ENCODE data around the gene FRMPD4.
A peak's percentile ranks its signal among the peaks of the same experiment; 100 is the strongest.

FRMPD4 gene

GRCh38 chrX:12685541-12685940, 547.3 kb downstream of the FRMPD4 start:
- no peak for FAIRE-seq

GRCh38 chrX:12686331-12686730, 548.1 kb downstream of the FRMPD4 start:
- FAIRE-seq = no peak

GRCh38 chrX:12690646-12691045, 552.4 kb downstream of the FRMPD4 start:
- no peak for FAIRE-seq

GRCh38 chrX:12693754-12694153, 555.5 kb downstream of the FRMPD4 start:
- FAIRE-seq = no peak

- FAIRE-seq = no peak
Observed at GRCh38 chrX:12700745-12701144, 562.5 kb downstream of the FRMPD4 start.

DNA sequence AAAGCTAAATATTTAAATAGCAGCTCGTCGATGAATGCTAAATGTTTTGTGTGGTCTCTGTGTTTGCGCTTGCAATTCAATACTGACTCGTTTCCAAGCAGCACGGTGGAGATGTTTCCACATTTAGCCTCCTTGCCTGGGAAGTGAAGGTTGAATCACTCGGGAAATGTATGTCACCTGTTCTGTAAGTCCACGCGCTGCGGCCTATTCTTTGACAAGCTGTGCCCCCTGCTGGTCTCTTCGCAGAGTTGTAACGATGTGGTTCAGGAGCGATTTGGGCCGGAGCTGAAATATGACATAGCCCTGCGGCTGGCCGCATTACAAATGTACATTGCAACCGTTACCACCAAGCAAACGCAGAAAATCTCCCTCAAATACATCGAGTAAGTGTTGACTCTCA, 563.4 kb downstream of the FRMPD4 start:
- FAIRE-seq = no peak

GRCh38 chrX:12702509-12703091, 564.3 kb downstream of the FRMPD4 start:
- FAIRE-seq = no peak

DNA sequence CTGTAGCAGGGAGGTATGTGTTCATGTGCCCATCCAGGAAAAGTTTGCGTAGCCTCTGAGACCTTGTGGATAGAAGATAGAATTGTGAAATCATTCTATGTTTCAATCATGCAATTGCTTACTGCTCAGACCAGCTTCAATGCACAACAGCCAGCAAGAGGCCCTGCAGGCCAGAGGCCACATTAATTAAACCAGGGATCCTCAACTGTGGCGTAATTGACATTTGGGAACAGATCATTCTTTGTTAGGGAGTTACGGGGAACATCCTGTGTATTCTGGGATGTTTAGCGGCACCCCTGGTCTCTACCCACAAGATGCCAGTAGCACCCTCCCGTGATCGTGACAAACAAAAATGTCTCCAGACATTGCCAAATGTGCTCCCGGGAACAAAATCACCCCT, 566.4 kb downstream of the FRMPD4 start:
- no peak for FAIRE-seq

DNA sequence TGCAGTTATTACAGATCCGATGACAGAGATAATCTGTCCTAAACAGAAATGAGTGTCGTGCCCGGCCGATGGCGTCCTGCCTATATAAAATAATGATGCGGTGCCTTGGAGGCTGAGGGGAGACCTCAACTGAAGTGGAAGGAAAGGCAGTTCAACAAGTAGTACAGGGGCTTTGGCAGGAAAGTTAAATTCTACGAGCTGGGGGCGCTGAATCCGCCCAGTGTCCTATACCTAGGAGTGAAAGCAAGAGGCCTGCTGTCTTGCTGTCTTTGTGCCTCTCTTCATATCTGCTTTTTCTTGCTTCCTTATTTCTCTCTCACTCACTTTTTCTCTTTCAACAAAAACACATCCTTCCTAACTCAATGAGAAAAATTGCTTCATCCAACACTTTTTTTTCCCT, 570.8 kb downstream of the FRMPD4 start:
- FAIRE-seq = no peak

DNA sequence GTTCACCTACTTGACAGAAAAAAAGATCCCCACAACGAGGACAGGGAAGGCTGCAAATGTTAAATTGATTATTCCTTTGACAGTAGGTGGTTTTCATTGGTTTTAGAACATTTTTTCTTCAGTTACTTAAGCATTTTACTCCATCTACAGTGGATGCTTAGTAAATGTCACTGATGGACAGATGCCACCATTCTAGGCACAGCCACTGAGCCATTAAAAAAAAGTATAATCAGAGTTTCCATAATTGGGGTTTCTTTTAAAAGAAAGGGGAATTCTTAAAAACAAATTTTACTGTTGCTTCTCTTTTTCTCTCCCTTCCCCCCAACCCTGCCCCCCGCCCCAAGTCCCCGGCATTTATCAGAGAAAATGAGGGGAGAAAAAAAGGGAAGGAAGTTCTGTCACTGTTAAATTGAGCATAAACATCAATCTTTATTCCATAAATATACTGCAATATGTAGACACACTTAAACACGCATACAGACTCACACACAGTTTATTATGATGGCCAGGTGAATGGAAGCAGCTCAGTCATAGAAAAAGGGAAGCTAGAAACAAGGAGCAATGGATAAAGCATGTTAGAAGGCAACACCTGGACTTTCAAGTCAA, 573.3 kb downstream of the FRMPD4 start:
- no peak for FAIRE-seq

GRCh38 chrX:12716574-12716973, 578.3 kb downstream of the FRMPD4 start:
- FAIRE-seq = no peak

DNA sequence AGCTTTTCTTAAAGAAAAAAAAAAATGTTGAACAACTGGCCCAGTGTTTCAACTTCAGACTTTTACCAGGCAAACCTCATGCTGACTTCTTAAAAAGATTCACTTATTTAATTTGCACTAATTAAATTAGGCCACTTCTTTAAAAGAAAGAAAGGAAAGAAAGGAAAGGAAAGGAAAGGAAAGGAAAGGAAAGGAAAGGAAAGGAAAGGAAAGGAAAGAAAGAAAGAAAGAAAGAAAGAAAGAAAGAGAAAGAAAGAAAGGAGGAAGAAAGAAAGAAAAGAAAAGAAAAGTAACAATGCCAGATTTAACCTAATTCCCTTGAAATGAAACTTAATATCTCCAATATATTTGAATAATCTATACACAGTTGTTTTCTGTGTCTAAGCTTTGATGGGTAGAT, 581.6 kb downstream of the FRMPD4 start:
- no peak for FAIRE-seq

DNA sequence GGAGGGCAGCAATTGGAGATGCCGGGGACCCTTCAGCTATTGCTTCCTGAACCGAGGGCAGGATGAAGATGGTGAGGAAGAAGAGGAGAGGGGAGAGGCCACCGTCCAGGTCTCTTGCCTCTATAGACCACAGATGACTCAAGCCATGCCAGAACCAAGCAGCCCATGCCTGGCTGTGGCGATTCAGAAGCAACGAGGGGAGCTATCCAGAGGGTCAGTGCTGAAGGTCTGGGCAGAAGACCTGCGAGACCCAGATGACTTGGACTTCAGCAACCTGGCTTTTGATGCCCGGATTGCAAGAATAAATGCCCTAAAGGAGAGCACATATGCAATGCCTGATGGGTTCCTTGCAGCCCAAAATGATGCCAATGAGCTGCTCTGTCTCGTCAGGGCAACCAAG, 582.8 kb downstream of the FRMPD4 start:
- FAIRE-seq = no peak

- FAIRE-seq = no peak
Observed at GRCh38 chrX:12722314-12722713, 584.0 kb downstream of the FRMPD4 start.

GRCh38 chrX:12741416-12741815, 603.1 kb downstream of the FRMPD4 start:
- no peak for FAIRE-seq

- FAIRE-seq = no peak
Observed at GRCh38 chrX:12747433-12747832, 609.2 kb downstream of the FRMPD4 start.

DNA sequence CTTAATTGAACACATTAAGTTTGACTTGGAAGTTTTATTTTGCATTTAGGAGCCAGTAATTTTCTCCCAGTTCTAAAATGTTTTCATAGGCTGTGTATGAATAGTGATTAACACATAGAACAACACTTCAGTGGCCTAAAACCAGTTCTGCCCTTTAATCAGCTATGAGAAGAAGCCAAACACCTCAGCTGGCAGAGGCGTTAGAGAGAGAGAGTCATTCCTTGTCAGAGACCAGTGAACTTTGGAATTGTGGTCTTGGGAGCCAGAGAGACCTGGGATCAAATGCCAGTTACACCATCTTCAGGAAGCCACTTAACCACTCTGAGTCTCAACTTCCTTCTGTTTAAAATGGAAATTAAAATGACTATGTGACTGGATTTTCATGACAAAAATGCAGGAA, 613.6 kb downstream of the FRMPD4 start:
- no peak for FAIRE-seq

DNA sequence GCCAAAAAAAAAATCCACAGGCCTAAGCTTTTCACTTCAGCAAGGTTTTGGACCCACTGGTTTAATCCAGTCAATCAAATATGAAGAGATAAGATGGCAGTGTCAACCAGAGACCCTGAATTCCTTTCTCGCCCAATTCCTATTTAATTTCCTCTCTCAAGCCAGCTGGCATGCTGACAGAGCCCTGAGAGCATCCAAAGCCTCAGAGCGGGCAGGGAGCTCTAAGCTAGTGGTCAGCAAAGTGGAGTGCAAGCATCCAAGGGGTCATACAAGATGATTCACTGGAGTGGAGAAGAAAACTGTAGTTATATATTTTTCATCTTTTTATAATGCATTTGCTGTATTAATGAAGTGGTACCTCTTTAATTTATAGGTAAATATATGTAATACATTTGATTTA, 615.1 kb downstream of the FRMPD4 start:
- FAIRE-seq = no peak

DNA sequence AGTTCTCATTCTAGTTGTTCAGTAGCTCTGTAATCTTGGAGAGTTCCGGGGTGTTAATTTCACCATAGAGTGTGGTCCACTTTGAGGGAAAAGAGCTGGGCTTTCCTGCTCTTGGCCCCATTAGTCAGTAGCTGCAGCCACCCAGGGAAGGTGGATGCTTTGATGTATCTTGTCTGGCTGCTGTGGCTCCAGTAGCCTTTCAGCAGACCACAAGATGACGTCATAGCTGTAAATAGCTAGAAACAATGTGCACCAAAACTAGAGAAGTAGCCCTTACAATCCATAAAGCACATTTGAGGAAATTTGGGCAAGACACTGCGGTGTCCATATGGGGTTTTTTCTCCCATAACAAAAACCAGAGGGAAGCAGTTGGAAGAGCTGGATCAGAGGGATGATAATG, 620.0 kb downstream of the FRMPD4 start:
- FAIRE-seq = no peak

DNA sequence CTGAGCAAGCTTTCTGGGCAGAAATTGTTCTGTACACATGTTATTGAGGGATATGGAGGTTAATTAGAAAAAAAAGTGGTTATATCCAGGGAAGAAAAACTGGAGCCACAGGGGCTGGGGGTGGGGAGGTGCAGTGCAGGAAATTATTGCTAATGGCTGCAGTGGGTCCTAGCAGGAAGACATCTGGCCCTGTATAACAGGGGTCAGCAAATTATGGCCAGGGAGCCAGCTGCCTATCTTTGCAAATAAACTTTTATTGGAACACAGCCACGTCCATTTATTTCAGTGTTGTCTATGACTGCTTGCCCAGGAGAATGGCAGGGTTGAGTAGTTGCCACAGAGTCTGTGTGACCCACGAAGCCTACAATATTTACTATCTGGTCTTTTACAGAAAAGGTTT, 629.6 kb downstream of the FRMPD4 start:
- no peak for FAIRE-seq

DNA sequence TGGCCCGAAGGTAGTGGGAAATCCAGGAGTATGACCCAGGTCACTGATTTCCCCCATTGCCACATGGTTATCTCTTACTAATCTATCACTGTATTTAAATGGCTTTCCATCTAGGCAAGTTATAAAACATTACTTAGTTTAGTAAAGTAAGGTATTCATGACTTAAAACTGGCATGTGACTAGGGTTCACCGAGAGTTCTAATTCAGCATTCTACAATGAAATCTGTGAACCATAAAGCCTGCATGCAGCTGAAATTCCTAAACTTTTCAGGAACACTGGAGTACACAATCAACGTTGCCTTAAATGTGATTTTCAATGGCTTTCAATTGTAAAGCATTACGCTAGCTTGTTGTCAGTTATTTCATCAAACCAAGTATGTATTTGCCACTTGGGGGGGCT, 630.2 kb downstream of the FRMPD4 start:
- no peak for FAIRE-seq

DNA sequence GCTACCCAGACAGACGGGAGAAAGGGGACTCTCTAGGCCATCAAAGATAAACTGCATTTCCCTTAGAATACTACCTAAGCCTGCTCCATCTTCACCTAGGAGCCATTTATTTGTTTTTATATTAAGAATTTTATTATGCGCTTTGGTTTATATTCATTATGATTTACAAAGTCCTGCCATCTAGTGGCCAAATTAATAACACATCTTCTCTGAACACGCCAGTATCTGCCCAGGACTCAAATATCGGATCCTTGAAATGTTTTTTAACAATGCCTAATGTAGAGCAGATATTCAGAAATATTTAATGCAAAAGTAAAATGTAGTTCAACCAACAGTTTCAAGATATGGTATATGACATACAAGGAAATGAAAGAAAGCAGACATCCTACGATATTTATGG, 632.2 kb downstream of the FRMPD4 start:
- peak; percentile 93 for FAIRE-seq

GRCh38 chrX:12771445-12772069, 633.3 kb downstream of the FRMPD4 start:
- FAIRE-seq = no peak

Data from A204.1 (cell line).